Smooth muscle cell (in vitro differentiated cells): Measurements from ENCODE around the gene C10orf88. TPM values are rescaled to one million over a fixed set of nuclear protein-coding genes. Genes with fewer than 3 reads are reported as not detected.

Experiments
- DNase-seq: peaks from one replicate; lab custom pipeline; 2025; ENCODE audit not compliant: unreplicated experiment; lab: John Stamatoyannopoulos, UW
- H2AFZ ChIP-seq: fragments of 200-600 bp; sonication (generic); 2 replicates; pipeline ENCODE4 v1.6.0; 2016; ENCODE audit warnings: antibody characterized with exemption, low read depth, mild to moderate bottlenecking
- H3F3A ChIP-seq: fragments of 200-600 bp; sonication (generic); 2 replicates; pipeline ENCODE4 v1.6.0; 2017; ENCODE audit warnings: antibody characterized with exemption, low read depth
- H3K27ac ChIP-seq: fragments of 200-600 bp; sonication (generic); 2 replicates; pipeline ENCODE4 v1.5.1; 2016; ENCODE audit warnings: low read depth, mild to moderate bottlenecking
- H3K27me3 ChIP-seq: fragments of 200-600 bp; sonication (generic); 2 replicates; pipeline ENCODE4 v1.6.1; 2016; ENCODE audit warnings: low read depth, mild to moderate bottlenecking
- H3K36me3 ChIP-seq: fragments of 200-600 bp; sonication (generic); 2 replicates; pipeline ENCODE4 v1.5.1; 2016; ENCODE audit warnings: low read depth
- H3K4me1 ChIP-seq: fragments of 200-600 bp; sonication (generic); 2 replicates; pipeline ENCODE4 v1.5.1; 2016; ENCODE audit warnings: low read depth
- H3K4me2 ChIP-seq: fragments of 200-600 bp; sonication (generic); 2 replicates; pipeline ENCODE4 v1.6.0; 2016; ENCODE audit warnings: mild to moderate bottlenecking
- H3K4me3 ChIP-seq: fragments of 200-600 bp; sonication (generic); 2 replicates; pipeline ENCODE4 v1.5.1; 2016; ENCODE audit warnings: mild to moderate bottlenecking
- H3K79me2 ChIP-seq: fragments of 200-600 bp; sonication (generic); 2 replicates; pipeline ENCODE4 v1.6.0; 2016; ENCODE audit warnings: low read depth, mild to moderate bottlenecking
- H3K9ac ChIP-seq: fragments of 200-600 bp; sonication (generic); 2 replicates; pipeline ENCODE4 v1.6.0; 2016; ENCODE audit warnings: low read depth
- H3K9me3 ChIP-seq: fragments of 200-600 bp; sonication (generic); replicated peaks from 2 replicates; pipeline ENCODE4 v1.5.1; 2016; ENCODE audit warnings: low read depth
- H4K20me1 ChIP-seq: fragments of 200-600 bp; sonication (generic); 2 replicates; pipeline ENCODE4 v1.6.0; 2016; ENCODE audit warnings: low read depth
- CTCF ChIP-seq: fragments of 200-600 bp; sonication (generic); IDR thresholded peaks from 2 replicates; pipeline ENCODE4 v1.5.1; 2017; ENCODE audit warnings: borderline replicate concordance, mild to moderate bottlenecking, antibody characterized with exemption; ENCODE audit not compliant: insufficient read depth, poor library complexity, severe bottlenecking
- WGBS: methylation state at CpG from one replicate; pipeline ENCODE4 v1.1.7; 2016; ENCODE audit warnings: low lambda C conversion rate; 5-methylcytosine and 5-hydroxymethylcytosine counted together
- polyA plus RNA-seq: library from polyadenylated mRNA; unstranded; fragments of >200 nt; fragmentation: Nextera tagmentation; extraction: Ambion mirVana; gene quantifications from 2 replicates; pipeline ENCODE4 v1.2.1, GENCODE V29; 2016
- total RNA-seq: library from RNA; depleted of rRNA; stranded (reverse); fragments of >200 nt; gene quantifications from 2 replicates; pipeline ENCODE4 v1.2.3, GENCODE V29; 2014

Gene C10orf88
- total and polyA plus RNA-seq, 2 experiments from 2014 or later = 12.0 to 15.3 TPM

GRCh38 chr10:122884166-122884565 is 69.9 kb downstream of the C10orf88 start:
- no peaks in the 10 kb centered on the region for H3F3A ChIP-seq
- TF ChIP-seq CTCF = no peak
- WGBS = 79% methylated on average over 1 of the region's 1 CpG
- H3K27ac ChIP-seq = no peak overlapping the region
- no peaks in the 10 kb centered on the region for H3K9me3 ChIP-seq
- peaks cover 17% of the 10 kb centered on the region for H3K27me3 ChIP-seq
- no peak overlapping the region for H2AFZ ChIP-seq
- no peaks in the 10 kb centered on the region for H3K4me1 ChIP-seq
- no peaks in the 10 kb centered on the region for H3K36me3 ChIP-seq
- H3K9ac ChIP-seq = no peak overlapping the region
- no peak overlapping the region for H3K4me3 ChIP-seq
- H3K79me2 ChIP-seq = no peaks in the 10 kb centered on the region
- H3K4me2 ChIP-seq = no peak overlapping the region
- DNase-seq = no peak
- H4K20me1 ChIP-seq = no peaks in the 10 kb centered on the region

- Histone ChIP-seq H2AFZ (no peak overlapping the region), H3K79me2 (no peaks in the 10 kb centered on the region), H3K4me3 (no peak overlapping the region), H3K27ac (no peak overlapping the region), H3F3A (no peaks in the 10 kb centered on the region), H3K27me3 (peaks cover 27% of the 10 kb centered on the region), H3K36me3 (no peaks in the 10 kb centered on the region), H4K20me1 (no peaks in the 10 kb centered on the region), H3K9me3 (no peaks in the 10 kb centered on the region), H3K4me2 (no peak overlapping the region), H3K4me1 (no peaks in the 10 kb centered on the region), H3K9ac (no peak overlapping the region)
- no peak for TF ChIP-seq CTCF
- DNase-seq = no peak
These were observed 71.3 kb downstream of the C10orf88 start for GRCh38 chr10:122882766-122883165.

Other genes starting within 250 kb of the C10orf88 start
- 0.18 and 0.72 TPM in 2 replicates for gene CUZD1, start 108.4 kb downstream of the C10orf88 start, total RNA-seq
- 0.34 TPM in 1 of 2 replicates, not detected in the other for gene CUZD1, start 108.4 kb downstream of the C10orf88 start, polyA plus RNA-seq
- not detected in 2 replicates for gene FAM24B, start 74.6 kb downstream of the C10orf88 start, total RNA-seq
- 0.30 TPM in 1 of 2 replicates, not detected in the other for gene FAM24B, start 74.6 kb downstream of the C10orf88 start, polyA plus RNA-seq
- not detected in 2 replicates for gene FAM24A, start 43.6 kb downstream of the C10orf88 start, total RNA-seq
- gene FAM24A, start 43.6 kb downstream of the C10orf88 start, polyA plus RNA-seq = not detected in 2 replicates
- 7.5 and 14.2 TPM in 2 replicates for gene PSTK, start 26.2 kb upstream of the C10orf88 start, total RNA-seq
- 7.0 and 7.3 TPM in 2 replicates for gene PSTK, start 26.2 kb upstream of the C10orf88 start, polyA plus RNA-seq
- 6.2 and 6.6 TPM in 2 replicates for gene IKZF5, start 54.6 kb upstream of the C10orf88 start, total RNA-seq
- 5.6 and 7.3 TPM in 2 replicates for gene IKZF5, start 54.6 kb upstream of the C10orf88 start, polyA plus RNA-seq
- 3.2 and 3.6 TPM in 2 replicates for gene ACADSB, start 54.8 kb upstream of the C10orf88 start, total RNA-seq
- 2.9 and 6.1 TPM in 2 replicates for gene ACADSB, start 54.8 kb upstream of the C10orf88 start, polyA plus RNA-seq
- not detected in 2 replicates for gene HMX3, start 181.7 kb upstream of the C10orf88 start, total RNA-seq
- gene HMX3, start 181.7 kb upstream of the C10orf88 start, polyA plus RNA-seq = not detected in 2 replicates
- gene HMX2, start 193.9 kb upstream of the C10orf88 start, total RNA-seq = not detected in 2 replicates
- not detected in 2 replicates for gene HMX2, start 193.9 kb upstream of the C10orf88 start, polyA plus RNA-seq
- gene BUB3, start 200.2 kb upstream of the C10orf88 start, total RNA-seq = 78.4 and 95.2 TPM in 2 replicates
- 75.3 and 81.6 TPM in 2 replicates for gene BUB3, start 200.2 kb upstream of the C10orf88 start, polyA plus RNA-seq